ENCODE results near the gene PPIF.
A peak's percentile ranks its signal among the peaks of the same experiment; 100 is the strongest.

- TF ChIP-seq POLR2A (IDR thresholded peaks at IDR 0.05) (peak; percentile 48), CTCF (IDR thresholded peaks at IDR 0.05) (no peak)
Measured at GRCh38 chr10:79381804-79382221, 34.5 kb downstream of the PPIF start.
